ENCODE data around the gene NOVA2.

Gene NOVA2

DNA sequence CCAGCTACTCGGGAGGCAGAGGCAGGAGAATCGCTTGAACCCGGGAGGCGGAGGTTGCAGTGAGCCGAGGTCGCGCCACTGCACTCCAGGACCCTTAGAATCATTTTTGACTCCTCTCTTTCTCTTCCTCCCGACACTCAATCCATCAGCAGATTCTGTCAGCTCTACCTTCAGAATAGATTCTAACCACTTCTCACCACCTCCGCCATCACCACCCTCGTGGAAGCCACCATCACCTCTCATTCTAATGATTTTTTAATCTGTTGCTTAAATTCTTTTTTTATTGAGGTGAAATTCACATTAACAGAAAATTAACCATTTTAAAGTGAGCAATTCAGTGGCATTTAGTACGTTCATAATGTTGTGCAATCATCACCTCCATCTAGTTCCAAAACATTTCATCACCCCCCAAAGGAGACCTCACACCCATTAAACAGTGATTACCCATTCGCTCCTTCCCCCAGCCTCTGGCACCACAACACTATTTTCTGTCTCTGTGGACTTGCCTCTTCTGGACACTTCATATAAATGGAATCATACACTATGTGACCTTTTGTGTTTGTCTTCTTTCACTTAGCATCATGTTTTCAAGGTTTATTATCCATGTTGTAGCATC is 16.6 kb upstream of the NOVA2 start:
- no peaks in the 10 kb centered on the region for H3K9me3 ChIP-seq (ENCODE audit: control insufficient read depth, insufficient read depth, low read length)
- no peaks in the 10 kb centered on the region for H3K36me3 ChIP-seq (ENCODE audit: insufficient read depth, low read length)
- H3K4me1 ChIP-seq (ENCODE audit: insufficient read depth, low read length), result no peaks in the 10 kb centered on the region
- no peak overlapping the region for H3K9ac ChIP-seq (ENCODE audit: low read depth, low read length)

DNA sequence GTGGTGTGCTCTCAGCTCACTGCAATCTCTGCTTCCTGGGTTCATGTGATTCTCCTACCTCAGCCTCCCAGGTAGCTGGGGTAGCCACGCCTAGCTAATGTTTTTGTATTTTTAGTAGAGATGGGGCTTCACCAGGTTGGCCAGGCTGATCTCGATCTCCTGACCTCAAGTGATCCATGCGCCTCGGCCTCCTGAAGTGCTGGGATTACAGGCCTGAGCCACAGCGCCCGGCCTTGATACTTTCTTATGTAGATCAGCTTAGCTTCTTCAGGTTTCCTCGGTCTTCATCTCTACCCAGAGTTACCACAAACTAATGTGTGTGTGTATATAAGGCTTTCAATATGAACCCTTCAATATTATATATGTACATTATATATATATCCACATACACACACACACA is 11.7 kb upstream of the NOVA2 start:
- Histone ChIP-seq H3K9ac (ENCODE audit: low read depth, low read length) (no peak overlapping the region), H3K4me1 (ENCODE audit: insufficient read depth, low read length) (peaks cover 8% of the 10 kb centered on the region; the same call in 1 of the 2 replicates), H3K36me3 (ENCODE audit: insufficient read depth, low read length) (no peaks in the 10 kb centered on the region), H3K9me3 (ENCODE audit: control insufficient read depth, insufficient read depth, low read length) (no peaks in the 10 kb centered on the region)

DNA sequence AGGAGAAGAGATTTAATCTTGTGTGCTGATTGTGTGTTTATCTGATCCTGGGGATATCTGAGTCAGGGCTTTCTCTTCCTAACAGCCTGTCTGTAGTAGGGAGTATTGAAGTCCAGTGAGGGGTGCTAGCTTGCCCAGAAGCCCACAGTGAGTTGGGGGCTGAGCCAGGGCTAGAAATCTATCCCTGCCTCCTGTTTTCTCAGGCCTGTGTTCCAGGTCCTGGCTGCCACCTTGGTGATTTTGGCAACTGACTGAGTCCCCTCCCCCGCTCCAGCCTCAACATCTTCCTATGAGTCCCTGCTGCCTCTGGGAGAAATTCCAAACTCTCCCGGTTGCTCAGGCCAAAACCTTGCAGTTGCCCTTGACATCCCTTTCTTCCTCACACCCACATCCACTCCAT is 7.7 kb upstream of the NOVA2 start:
- Histone ChIP-seq H3K9me3 (ENCODE audit: control insufficient read depth, insufficient read depth, low read length) (no peaks in the 10 kb centered on the region), H3K4me1 (ENCODE audit: insufficient read depth, low read length) (peaks cover 8% of the 10 kb centered on the region; the same call in 1 of the 2 replicates), H3K36me3 (ENCODE audit: insufficient read depth, low read length) (no peaks in the 10 kb centered on the region), H3K9ac (ENCODE audit: low read depth, low read length) (no peak overlapping the region)

GRCh38 chr19:45978156-45978555 is 4.5 kb upstream of the NOVA2 start:
- Histone ChIP-seq H3K36me3 (ENCODE audit: insufficient read depth, low read length) (no peaks in the 10 kb centered on the region), H3K9me3 (ENCODE audit: control insufficient read depth, insufficient read depth, low read length) (no peaks in the 10 kb centered on the region), H3K9ac (ENCODE audit: low read depth, low read length) (no peak overlapping the region), H3K4me1 (ENCODE audit: insufficient read depth, low read length) (peaks cover 8% of the 10 kb centered on the region; the same call in 1 of the 2 replicates)

DNA sequence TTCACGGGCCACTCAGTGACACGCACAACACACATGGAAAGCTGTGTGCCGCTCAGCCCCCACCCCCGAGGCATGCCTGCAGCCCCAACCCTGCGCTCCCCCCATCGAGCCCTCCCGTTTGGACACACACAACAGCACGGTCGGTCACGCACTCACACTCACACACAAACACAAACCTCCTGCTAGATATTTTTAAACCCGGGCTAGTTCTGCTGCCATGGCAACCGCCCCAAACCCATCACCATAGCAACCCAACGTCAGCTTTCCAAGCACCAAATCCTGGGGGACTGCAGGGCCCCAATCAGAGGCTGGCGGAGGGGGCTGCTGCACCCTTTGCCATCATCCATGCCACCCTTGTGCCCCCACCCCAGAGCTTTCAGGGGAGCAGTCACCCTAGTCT is 2.5 kb upstream of the NOVA2 start:
- H3K9ac ChIP-seq (ENCODE audit: low read depth, low read length), result no peak overlapping the region
- no peaks in the 10 kb centered on the region for H3K9me3 ChIP-seq (ENCODE audit: control insufficient read depth, insufficient read depth, low read length)
- peaks cover 9% of the 10 kb centered on the region for H3K4me1 ChIP-seq (ENCODE audit: insufficient read depth, low read length)
- H3K36me3 ChIP-seq (ENCODE audit: insufficient read depth, low read length), result no peaks in the 10 kb centered on the region

GRCh38 chr19:45975306-45976070 is 1.8 kb upstream of the NOVA2 start:
- Histone ChIP-seq H3K9ac (ENCODE audit: low read depth, low read length) (no peak overlapping the region), H3K9me3 (ENCODE audit: control insufficient read depth, insufficient read depth, low read length) (no peaks in the 10 kb centered on the region), H3K36me3 (ENCODE audit: insufficient read depth, low read length) (no peaks in the 10 kb centered on the region), H3K4me1 (ENCODE audit: insufficient read depth, low read length) (peaks cover 9% of the 10 kb centered on the region)

DNA sequence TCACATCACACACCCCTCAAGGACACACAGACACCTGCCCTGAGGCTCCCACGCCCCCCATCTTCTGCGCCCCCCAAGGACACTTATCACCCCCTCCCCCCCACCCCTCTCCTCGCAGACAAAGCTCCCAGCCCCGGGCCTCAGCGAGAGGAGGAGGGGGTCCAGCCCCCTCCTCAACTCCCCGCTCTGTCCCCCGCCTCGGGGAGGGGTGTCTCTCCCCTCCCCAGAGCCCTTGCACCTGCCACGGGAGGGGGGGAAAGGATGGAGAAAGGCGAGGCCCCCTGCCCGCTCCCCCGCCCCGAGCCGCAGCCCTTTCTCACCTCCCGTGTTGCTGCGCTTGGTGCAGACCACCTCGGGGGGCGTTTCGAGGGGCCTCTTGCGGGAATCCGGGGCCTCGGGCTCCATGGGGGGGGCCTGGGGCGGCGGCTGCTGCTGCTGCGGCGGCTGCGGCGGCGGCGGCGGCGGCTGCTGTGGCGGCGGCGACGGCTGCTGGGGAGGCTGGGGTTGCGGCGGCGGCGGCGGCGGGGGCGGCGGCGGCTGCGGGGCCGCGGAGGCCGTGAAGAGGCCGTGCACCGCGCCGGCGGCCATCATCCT is 621 bp downstream of the NOVA2 start:
- no peaks in the 10 kb centered on the region for H3K36me3 ChIP-seq (ENCODE audit: insufficient read depth, low read length)
- H3K9ac ChIP-seq (ENCODE audit: low read depth, low read length), result peak overlapping the region; percentile 35; the same call in 1 of the 2 replicates
- H3K9me3 ChIP-seq (ENCODE audit: control insufficient read depth, insufficient read depth, low read length), result no peaks in the 10 kb centered on the region
- H3K4me1 ChIP-seq (ENCODE audit: insufficient read depth, low read length), result peaks cover 9% of the 10 kb centered on the region

DNA sequence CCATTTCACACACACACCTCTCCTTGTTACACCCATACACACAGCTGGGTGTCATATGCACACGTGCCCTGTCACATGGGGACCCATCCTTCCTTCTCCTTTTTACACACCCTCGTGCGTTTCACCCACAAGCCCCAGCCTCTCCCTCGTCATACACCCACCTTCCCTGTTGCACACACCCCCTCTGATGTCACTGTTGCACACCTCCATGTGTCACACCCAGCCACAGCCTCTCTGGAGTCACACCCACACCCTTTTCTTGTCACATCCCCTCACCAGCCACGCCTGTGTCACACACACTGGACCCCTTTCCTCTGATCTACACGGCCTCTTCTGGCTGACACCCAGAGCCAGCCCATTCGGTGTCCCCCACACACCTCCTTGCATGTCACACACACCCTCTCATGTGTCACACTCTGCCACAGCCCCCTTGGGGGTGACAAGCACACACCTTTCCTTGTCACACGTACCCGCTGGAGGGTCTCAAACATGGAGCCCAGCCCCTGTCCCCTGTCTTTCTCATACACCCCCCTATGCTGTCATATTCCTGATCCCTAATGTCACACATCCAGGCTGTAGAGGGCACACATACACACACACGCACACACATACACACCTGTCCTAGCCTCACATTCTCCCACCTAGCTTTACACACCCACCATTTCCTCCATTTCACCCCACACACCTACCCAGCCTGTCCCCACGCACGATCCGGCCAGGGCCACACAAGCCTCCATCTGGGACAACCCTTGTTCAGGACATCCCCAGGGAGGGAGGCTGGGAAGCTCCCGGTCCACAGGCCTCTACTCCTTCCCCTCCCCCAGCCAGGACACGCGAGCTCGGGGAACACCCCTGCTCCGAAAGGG is 1.4 kb downstream of the NOVA2 start:
- Histone ChIP-seq H3K9me3 (ENCODE audit: control insufficient read depth, insufficient read depth, low read length) (no peaks in the 10 kb centered on the region), H3K36me3 (ENCODE audit: insufficient read depth, low read length) (no peaks in the 10 kb centered on the region), H3K4me1 (ENCODE audit: insufficient read depth, low read length) (peaks cover 9% of the 10 kb centered on the region), H3K9ac (ENCODE audit: low read depth, low read length) (peak overlapping the region; percentile 35; the same call in 1 of the 2 replicates)

GRCh38 chr19:45971260-45971902 is 2.3 kb downstream of the NOVA2 start:
- H3K9me3 ChIP-seq (ENCODE audit: control insufficient read depth, insufficient read depth, low read length), result no peaks in the 10 kb centered on the region
- no peak overlapping the region for H3K9ac ChIP-seq (ENCODE audit: low read depth, low read length)
- H3K4me1 ChIP-seq (ENCODE audit: insufficient read depth, low read length), result peaks cover 9% of the 10 kb centered on the region
- H3K36me3 ChIP-seq (ENCODE audit: insufficient read depth, low read length), result no peaks in the 10 kb centered on the region

GRCh38 chr19:45969676-45970075 is 4.0 kb downstream of the NOVA2 start:
- Histone ChIP-seq H3K36me3 (ENCODE audit: insufficient read depth, low read length) (no peaks in the 10 kb centered on the region), H3K4me1 (ENCODE audit: insufficient read depth, low read length) (peaks cover 9% of the 10 kb centered on the region), H3K9ac (ENCODE audit: low read depth, low read length) (no peak overlapping the region), H3K9me3 (ENCODE audit: control insufficient read depth, insufficient read depth, low read length) (no peaks in the 10 kb centered on the region)

DNA sequence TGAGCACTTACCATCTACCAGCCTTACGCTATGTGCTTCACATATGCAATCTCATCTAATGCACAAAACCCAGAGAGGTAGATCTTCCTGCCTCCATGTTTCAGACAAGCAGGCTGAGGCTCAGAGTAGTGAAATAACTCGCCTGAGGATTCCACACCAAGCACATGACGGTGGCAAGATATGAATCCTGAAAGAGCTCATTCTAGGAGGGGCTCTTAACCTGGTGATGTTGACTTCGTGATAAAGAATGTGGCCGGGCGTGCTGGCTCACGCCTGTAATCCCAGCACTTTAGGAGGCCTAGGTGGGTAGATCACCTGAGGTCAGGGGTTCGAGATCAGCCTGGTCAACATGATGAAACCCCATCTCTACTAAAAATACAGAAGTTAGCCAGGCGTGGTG is 5.0 kb downstream of the NOVA2 start:
- Histone ChIP-seq H3K36me3 (ENCODE audit: insufficient read depth, low read length) (no peaks in the 10 kb centered on the region), H3K9me3 (ENCODE audit: control insufficient read depth, insufficient read depth, low read length) (no peaks in the 10 kb centered on the region), H3K9ac (ENCODE audit: low read depth, low read length) (no peak overlapping the region), H3K4me1 (ENCODE audit: insufficient read depth, low read length) (peaks cover 9% of the 10 kb centered on the region)

DNA sequence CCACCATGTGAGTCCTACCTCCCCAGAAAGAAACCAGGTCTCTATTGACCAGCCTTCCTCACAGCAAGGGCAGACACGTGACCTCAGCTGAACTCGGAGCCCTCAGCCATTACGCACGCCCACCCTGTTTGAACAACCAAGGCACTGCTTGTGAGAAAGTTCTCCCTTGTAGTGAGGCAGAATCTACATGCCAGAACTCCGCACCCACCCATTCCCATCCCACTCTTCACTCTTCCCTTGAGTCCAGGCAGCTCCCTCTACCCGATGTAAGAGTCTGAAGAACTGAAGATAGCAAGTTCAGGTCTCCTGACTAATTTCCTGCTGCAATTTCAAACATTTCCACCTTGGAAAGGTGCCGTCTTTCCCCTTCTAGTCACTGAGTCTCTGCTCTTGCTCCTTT is 6.4 kb downstream of the NOVA2 start:
- no peak overlapping the region for H3K9ac ChIP-seq (ENCODE audit: low read depth, low read length)
- H3K4me1 ChIP-seq (ENCODE audit: insufficient read depth, low read length), result peaks cover 9% of the 10 kb centered on the region
- H3K9me3 ChIP-seq (ENCODE audit: control insufficient read depth, insufficient read depth, low read length), result no peaks in the 10 kb centered on the region
- H3K36me3 ChIP-seq (ENCODE audit: insufficient read depth, low read length), result no peaks in the 10 kb centered on the region

- no peaks in the 10 kb centered on the region; the same call in 1 of the 2 replicates for H3K36me3 ChIP-seq (ENCODE audit: insufficient read depth, low read length)
- no peaks in the 10 kb centered on the region for H3K9me3 ChIP-seq (ENCODE audit: control insufficient read depth, insufficient read depth, low read length)
- H3K9ac ChIP-seq (ENCODE audit: low read depth, low read length), result no peak overlapping the region
- peaks cover 15% of the 10 kb centered on the region for H3K4me1 ChIP-seq (ENCODE audit: insufficient read depth, low read length)
These were observed 11.6 kb downstream of the NOVA2 start for GRCh38 chr19:45962021-45962420.
